Measurements from ENCODE around the gene LRRC71.

DNA sequence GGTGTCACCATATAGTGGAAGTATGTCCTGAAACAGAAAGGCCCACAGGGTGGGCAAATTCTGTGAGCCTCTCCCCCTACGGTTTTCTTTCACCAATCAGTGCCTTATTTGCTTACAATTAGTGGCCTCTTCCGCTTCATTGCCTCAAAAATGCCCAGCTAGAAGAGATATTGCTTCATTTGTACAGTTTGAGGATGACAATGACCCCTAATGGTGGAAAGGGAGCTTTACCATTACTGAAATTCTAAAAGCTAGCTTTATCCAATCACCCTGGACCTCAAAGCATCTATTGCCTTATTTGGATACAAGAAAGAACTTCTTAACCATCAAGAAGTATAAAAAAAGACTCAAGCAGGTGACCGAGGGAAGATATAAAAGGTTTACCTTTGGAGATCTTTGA, 49.6 kb downstream of the LRRC71 start:
- TF ChIP-seq, protein P1, sequence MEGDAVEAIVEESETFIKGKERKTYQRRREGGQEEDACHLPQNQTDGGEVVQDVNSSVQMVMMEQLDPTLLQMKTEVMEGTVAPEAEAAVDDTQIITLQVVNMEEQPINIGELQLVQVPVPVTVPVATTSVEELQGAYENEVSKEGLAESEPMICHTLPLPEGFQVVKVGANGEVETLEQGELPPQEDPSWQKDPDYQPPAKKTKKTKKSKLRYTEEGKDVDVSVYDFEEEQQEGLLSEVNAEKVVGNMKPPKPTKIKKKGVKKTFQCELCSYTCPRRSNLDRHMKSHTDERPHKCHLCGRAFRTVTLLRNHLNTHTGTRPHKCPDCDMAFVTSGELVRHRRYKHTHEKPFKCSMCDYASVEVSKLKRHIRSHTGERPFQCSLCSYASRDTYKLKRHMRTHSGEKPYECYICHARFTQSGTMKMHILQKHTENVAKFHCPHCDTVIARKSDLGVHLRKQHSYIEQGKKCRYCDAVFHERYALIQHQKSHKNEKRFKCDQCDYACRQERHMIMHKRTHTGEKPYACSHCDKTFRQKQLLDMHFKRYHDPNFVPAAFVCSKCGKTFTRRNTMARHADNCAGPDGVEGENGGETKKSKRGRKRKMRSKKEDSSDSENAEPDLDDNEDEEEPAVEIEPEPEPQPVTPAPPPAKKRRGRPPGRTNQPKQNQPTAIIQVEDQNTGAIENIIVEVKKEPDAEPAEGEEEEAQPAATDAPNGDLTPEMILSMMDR (IDR thresholded peaks at IDR 0.05): no peak
- TF ChIP-seq EP300 (IDR thresholded peaks at IDR 0.05): no peak
